GM18907 (cell line): ENCODE data around the gene CTNNB1.
"Not testable (repeated sequence)": the region's sequence is repeated elsewhere in the genome, so short reads cannot be mapped to it uniquely, and the experiment has no call there.

Source experiments
- ATAC-seq: cut with Tn5 transposase; IDR thresholded peaks from one replicate; pipeline ENCODE4 v1.9.1; 2021; ENCODE audit warnings: mild to moderate bottlenecking, moderate library complexity; ENCODE audit not compliant: unreplicated experiment

CTNNB1 gene

DNA sequence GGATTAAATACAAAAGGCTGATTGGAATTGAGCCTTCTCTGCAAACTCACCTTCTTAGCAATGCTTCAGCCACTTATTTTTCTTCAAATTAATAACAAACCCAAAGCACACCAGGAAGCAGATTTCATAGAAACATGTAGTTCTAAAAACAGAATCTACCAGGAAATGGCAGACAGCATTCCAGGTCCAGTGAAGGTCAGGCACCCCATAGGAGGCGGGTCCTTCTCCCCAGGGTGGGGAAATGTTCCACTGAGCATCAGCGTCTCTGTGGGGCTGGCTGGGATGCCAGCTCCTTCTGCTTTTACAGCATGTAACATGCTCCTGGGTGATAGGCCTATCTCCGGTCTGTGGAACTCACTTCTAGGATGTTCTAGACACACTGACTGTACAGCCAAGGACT, 49.2 kb downstream of the CTNNB1 start:
- ATAC-seq = no peak

- ATAC-seq = no peak
Measured at GRCh38 chr3:41249318-41249717, 50.0 kb downstream of the CTNNB1 start.

DNA sequence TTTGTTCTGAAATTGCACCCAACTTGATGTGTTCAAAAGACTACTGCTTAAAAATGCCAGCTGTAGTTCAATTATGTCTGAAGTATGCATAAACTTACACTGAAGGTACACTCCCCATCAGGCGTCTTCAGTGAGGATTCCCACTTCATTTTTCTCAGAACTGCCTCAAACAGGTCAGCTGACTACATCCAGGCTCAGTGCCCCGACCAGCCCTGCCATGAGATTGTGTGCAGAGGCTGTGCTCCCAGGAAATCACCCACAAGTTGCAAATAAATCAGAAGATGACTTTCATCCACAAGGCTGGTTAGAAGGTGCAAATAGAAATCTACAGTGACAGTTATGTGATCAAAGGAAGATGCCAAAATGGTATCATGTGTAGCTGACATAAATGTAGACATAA, 51.5 kb downstream of the CTNNB1 start:
- ATAC-seq = no peak

DNA sequence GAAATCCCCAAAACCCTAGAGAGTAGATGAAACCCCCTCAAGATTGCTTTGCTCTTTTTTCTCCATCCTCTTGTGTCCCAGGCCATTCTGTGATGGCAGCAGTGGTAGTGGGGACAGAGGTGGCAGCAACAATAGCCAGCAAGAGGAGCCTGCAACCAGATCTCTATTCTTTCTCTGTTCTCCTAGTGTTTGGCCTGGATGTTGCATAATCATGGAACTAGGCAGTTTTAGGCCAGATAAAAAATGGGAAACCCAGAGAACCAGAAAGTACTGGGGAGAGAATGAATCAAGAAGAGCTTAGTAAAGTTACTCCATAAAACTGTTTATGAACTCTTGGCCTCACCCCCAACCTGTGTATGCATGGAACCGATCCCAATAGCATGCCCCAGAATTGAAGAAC, 52.3 kb downstream of the CTNNB1 start:
- no peak for ATAC-seq

DNA sequence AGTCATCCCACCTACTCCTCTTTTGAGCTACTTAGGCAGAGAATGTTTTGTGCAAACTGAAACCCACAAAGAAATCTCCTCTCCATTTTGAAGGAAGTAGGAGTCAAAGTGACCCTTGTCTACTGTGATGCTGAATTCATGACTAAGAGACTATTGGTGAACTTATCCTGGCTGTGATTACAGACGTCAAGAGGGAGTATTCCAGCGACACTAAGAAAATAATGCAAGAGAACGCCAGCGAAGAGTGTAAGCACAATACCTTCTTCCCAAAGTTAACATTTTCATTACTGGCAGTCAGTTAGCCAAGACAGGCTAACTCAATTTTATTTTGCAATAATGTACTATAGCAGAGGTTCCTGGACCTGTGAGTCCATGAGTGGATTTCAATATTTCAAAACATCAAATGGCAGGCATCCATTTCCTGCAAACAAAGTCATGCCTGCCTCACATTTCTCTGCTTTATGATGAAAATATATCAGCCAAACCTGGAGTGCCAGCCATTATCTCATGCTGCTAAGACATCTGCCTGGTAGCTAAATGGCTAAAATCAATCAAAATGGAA, 59.0 kb downstream of the CTNNB1 start:
- ATAC-seq = no peak

DNA sequence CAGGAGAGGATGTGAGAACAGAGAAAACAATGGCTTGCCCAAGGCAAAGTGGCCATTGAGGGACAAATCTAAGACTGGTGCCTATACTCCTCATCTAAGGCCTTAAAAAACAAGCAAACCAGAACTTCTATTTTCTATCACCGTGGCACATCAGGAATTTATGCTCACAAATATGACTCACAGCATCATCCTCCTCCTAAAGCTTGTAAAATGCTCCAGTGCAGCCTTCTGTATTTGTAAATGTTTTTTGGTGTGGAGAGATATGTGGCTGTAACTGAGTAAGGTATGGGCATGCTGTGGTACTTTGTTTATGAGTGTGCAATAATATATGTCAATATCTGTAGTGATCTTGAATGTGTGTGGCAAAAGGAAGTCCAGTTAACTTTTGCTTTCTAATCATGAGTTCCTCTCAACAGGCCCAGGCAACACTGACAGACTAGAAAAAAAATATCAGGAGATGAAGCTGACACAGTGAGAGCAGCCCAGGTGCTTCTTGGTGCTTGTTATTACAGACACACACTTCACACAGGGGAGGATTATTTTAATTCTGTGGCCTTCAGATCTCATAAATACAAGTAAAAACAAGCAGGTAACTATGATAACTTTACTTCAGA, 60.3 kb downstream of the CTNNB1 start:
- no peak for ATAC-seq

- ATAC-seq = no peak
Measured at GRCh38 chr3:41260063-41260450, 60.8 kb downstream of the CTNNB1 start.

GRCh38 chr3:41265011-41265545, 65.8 kb downstream of the CTNNB1 start:
- no peak for ATAC-seq

DNA sequence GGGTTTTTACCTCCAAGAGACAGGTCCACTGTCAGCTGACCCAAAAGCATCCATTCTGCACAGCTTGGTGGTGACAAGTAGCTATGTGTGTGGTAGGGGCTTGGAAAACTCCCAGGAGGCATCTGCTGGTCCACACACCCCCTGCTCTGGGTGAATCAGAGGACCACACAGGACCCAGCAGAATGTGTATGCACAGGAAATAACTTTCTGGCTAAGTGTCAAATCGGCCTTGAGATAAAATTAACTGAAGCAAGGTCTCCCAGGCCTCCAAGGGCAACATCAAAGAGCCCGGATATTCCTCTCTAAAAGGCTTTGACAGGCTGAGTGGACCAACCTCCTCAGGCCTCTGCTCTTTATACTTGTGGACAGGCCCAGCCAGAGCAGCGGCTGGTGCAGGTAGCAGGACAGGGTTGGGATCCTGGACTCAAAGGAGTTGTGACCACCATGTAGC, 66.5 kb downstream of the CTNNB1 start:
- no peak for ATAC-seq

DNA sequence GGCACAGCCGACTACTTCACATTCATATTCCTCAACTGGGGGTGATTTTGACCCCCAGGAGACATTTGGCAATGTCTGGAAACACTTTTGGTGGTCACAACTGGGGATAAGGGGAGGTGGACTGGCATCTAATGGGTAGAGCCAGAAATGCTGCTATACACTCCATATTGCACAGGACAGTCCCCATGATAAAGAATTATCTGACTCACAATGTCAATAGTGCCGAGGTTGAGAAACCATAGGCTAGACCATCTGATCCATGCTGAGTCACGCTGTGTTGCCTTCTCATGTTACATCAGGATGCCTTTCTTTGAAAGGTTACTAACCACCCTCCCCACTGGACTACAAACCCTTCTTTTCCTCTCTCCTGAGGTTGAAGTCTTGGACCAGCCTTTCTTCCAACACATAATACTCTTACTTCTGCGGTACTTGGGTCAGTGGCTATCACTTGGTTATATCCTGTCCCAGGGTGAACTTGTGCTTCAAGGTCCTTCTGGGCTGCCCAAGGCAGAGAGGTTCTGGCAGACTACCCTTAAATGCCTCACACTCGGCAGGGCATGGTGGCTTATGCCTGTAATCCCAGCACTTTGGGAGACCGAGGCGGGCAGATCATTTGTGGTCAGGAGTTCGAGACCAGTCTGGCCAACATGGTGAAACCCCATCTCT, 68.8 kb downstream of the CTNNB1 start:
- no peak for ATAC-seq

DNA sequence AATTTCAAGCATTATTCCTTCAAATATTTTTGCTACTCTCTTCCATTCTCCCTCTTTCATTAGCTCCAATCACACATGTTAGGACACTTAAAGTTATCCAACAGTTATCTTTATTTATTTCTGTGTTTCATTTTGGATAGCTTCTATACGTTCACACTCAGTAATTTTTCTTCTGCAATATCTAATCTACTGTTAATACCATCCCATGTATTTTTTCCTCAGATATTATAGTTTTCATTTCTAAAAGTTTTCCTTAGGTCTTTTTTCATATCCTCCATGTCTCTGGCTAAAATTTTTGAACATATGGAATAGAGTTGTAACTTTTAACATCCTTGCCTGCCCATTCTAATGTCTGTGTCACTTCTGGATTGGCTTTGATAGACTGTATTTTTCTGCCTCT, 73.4 kb downstream of the CTNNB1 start:
- ATAC-seq = no peak

GRCh38 chr3:41274944-41275668, 75.8 kb downstream of the CTNNB1 start:
- no peak for ATAC-seq

DNA sequence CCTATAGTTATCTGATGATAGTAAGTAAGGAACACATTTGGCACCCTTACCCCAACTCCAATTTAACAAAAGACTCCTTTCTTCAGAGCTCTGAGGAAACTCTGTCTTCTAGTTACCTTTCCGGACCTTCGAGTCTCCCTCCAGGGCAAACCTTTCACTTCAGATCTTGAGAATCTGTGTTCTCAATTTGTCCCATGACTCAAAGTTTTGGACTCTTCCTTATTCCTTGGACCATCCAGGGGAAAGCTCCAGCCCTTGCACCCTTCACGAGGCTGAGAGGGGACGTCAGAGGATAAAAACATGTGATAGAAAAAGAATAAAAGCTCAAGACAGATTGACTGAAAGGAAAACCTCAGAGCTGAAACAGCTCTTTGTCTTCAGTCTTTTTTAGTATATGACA, 76.9 kb downstream of the CTNNB1 start:
- ATAC-seq = no peak

- no peak for ATAC-seq
Measured at GRCh38 chr3:41277790-41278465, 78.6 kb downstream of the CTNNB1 start.

GRCh38 chr3:41284934-41285333, 85.6 kb downstream of the CTNNB1 start:
- not testable (repeated sequence) for ATAC-seq

- ATAC-seq = no peak
Measured at GRCh38 chr3:41286305-41286704, 87.0 kb downstream of the CTNNB1 start.

DNA sequence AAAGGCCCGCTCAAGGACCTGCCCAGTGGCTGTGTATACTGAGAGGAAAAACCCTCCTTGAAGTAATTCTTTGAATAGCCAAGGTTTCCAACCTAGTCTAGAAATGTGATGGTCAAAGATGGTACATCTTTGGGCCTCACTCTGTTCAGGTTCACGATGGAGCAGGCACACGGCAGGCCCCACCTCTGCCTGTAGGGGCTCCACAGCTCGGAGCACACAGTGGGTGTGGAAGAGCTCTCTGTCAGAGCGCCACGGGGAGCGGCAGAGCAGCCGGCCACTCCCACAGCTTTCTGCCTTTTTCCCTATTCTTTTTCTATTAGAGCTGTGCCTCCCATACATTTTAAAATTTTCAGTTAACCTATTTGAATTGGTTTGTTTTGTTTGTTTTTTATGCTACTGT, 89.5 kb downstream of the CTNNB1 start:
- ATAC-seq = no peak
